OCI-LY3 (cell line): ENCODE results near the gene CACNA2D3.

Source experiments
- H2AFZ ChIP-seq: fragments of 200-600, 300-600 bp; shearing (Covaris generic); 2 replicates; pipeline ENCODE4 v1.6.0; 2014; ENCODE audit warnings: antibody characterized with exemption, low read depth, low read length
- H3K27ac ChIP-seq: fragments of 200-600, 300-600 bp; sonication (generic); 2 replicates; pipeline ENCODE4 v1.5.1; 2014; ENCODE audit warnings: mild to moderate bottlenecking, low read length, moderate library complexity, mixed read lengths
- H3K27me3 ChIP-seq: fragments of 200-600, 300-600 bp; sonication (generic); 2 replicates; pipeline ENCODE4 v1.6.1; 2014; ENCODE audit warnings: low read depth, low read length, mixed read lengths
- H3K36me3 ChIP-seq: fragments of 200-600, 300-600 bp; sonication (generic); replicated peaks from 2 replicates; pipeline ENCODE3; 2014; ENCODE audit warnings: low read depth, low read length, mixed read lengths
- H3K4me1 ChIP-seq: fragments of 300-600, 200-600 bp; sonication (generic); 2 replicates; pipeline ENCODE4 v1.6.1; 2014; ENCODE audit warnings: low read length, mixed read lengths
- H3K4me2 ChIP-seq: fragments of 200-600, 300-600 bp; sonication (generic); 2 replicates; pipeline ENCODE4 v1.6.1; 2014; ENCODE audit warnings: low read length, mixed read lengths
- H3K4me3 ChIP-seq: fragments of 300-600, 200-600 bp; sonication (generic); 2 replicates; pipeline ENCODE4 v1.5.1; 2014; ENCODE audit warnings: antibody characterized with exemption, mild to moderate bottlenecking, low read length, moderate library complexity
- H3K79me2 ChIP-seq: fragments of 300-600, 200-600 bp; shearing (Covaris generic); 2 replicates; pipeline ENCODE4 v1.6.1; 2014; ENCODE audit warnings: mild to moderate bottlenecking, low read length, mixed read lengths
- H3K9ac ChIP-seq: fragments of 300-600, 200-600 bp; shearing (Covaris generic); 2 replicates; pipeline ENCODE4 v1.6.0; 2014; ENCODE audit warnings: mild to moderate bottlenecking, low read length, moderate library complexity
- H3K9me3 ChIP-seq: fragments of 200-600, 300-600 bp; shearing (Covaris generic); 2 replicates; pipeline ENCODE4 v1.6.1; 2014; ENCODE audit warnings: low read length, mixed read lengths; ENCODE audit not compliant: insufficient read depth
- H4K20me1 ChIP-seq: fragments of 200-600, 300-600 bp; sonication (generic); 2 replicates; pipeline ENCODE4 v1.6.1; 2016; ENCODE audit warnings: low read length, mixed read lengths; ENCODE audit not compliant: insufficient read depth
- EZH2phosphoT487 ChIP-seq: fragments of 200-600 bp; shearing (Covaris generic); IDR thresholded peaks from 2 replicates; pipeline ENCODE4 v1.6.1; 2018; ENCODE audit warnings: antibody characterized with exemption, mixed run types, low read depth
- TF ChIP-seq, protein P1 (sequence below): fragments of 200-600, 300-600 bp; sonication (generic); IDR thresholded peaks from 2 replicates; pipeline ENCODE4 v1.5.1; 2014; ENCODE audit warnings: antibody characterized with exemption, low read length, low read depth

CACNA2D3 gene

DNA sequence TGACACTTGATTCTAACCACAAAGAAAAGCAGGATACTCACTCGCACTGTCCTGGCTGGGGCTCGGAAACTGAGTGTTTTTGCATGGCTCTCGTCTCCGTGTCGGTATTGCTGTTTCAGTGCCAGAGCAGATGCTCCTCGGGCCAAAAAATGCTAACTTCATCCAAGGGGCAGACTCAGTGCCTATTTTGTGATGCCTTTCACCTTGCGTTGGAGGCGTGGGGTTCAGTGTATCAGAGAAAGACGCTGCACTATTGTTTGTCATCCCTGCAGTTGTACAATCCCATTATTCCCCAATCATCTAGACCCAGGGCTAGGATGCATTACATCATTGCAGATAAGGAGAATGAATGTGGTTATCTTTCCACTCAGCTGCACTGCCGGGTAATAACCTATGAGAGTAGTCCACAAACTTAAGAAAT is 1.4 kb downstream of the CACNA2D3 start:
- no peak overlapping the region for H3K4me3 ChIP-seq
- no peaks in the 10 kb centered on the region for H3K36me3 ChIP-seq
- no peak for TF ChIP-seq EZH2phosphoT487
- TF ChIP-seq, protein P1, sequence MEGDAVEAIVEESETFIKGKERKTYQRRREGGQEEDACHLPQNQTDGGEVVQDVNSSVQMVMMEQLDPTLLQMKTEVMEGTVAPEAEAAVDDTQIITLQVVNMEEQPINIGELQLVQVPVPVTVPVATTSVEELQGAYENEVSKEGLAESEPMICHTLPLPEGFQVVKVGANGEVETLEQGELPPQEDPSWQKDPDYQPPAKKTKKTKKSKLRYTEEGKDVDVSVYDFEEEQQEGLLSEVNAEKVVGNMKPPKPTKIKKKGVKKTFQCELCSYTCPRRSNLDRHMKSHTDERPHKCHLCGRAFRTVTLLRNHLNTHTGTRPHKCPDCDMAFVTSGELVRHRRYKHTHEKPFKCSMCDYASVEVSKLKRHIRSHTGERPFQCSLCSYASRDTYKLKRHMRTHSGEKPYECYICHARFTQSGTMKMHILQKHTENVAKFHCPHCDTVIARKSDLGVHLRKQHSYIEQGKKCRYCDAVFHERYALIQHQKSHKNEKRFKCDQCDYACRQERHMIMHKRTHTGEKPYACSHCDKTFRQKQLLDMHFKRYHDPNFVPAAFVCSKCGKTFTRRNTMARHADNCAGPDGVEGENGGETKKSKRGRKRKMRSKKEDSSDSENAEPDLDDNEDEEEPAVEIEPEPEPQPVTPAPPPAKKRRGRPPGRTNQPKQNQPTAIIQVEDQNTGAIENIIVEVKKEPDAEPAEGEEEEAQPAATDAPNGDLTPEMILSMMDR, result no peak
- H3K4me1 ChIP-seq, result peaks cover 6% of the 10 kb centered on the region; the same call in 1 of the 2 replicates
- H4K20me1 ChIP-seq, result no peaks in the 10 kb centered on the region
- H3K27me3 ChIP-seq, result peaks cover 64% of the 10 kb centered on the region
- H3K27ac ChIP-seq, result no peak overlapping the region
- no peak overlapping the region for H2AFZ ChIP-seq
- no peak overlapping the region for H3K9ac ChIP-seq
- no peaks in the 10 kb centered on the region for H3K9me3 ChIP-seq
- no peaks in the 10 kb centered on the region for H3K79me2 ChIP-seq
- H3K4me2 ChIP-seq, result no peak overlapping the region

DNA sequence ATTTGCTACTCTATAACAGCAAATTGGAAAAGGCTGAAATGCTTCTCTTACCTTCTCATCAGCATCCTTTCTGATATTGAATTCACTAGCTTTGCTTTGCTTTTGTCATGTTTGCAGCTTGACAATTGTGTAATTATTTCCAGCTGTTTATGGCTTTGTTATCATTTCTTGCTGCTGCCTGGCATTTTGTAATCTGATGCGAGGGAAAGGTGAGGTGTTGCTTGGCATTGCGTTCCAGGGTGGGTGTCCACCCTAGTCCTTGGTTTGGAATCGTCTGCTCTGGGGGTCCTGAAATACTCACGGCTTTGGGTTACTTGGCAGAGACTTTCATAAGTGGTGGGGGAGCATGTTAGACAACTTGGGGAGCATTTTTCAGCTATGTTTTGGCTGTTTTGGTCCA is 2.9 kb downstream of the CACNA2D3 start:
- no peak overlapping the region for H3K4me2 ChIP-seq
- H3K4me1 ChIP-seq, result peaks cover 6% of the 10 kb centered on the region; the same call in 1 of the 2 replicates
- no peaks in the 10 kb centered on the region for H4K20me1 ChIP-seq
- no peaks in the 10 kb centered on the region for H3K36me3 ChIP-seq
- no peaks in the 10 kb centered on the region for H3K9me3 ChIP-seq
- H3K79me2 ChIP-seq, result no peaks in the 10 kb centered on the region
- no peak overlapping the region for H2AFZ ChIP-seq
- no peak overlapping the region for H3K9ac ChIP-seq
- no peak overlapping the region for H3K4me3 ChIP-seq
- peaks cover 54% of the 10 kb centered on the region for H3K27me3 ChIP-seq
- TF ChIP-seq, protein P1, result no peak
- TF ChIP-seq EZH2phosphoT487, result no peak
- no peak overlapping the region for H3K27ac ChIP-seq

DNA sequence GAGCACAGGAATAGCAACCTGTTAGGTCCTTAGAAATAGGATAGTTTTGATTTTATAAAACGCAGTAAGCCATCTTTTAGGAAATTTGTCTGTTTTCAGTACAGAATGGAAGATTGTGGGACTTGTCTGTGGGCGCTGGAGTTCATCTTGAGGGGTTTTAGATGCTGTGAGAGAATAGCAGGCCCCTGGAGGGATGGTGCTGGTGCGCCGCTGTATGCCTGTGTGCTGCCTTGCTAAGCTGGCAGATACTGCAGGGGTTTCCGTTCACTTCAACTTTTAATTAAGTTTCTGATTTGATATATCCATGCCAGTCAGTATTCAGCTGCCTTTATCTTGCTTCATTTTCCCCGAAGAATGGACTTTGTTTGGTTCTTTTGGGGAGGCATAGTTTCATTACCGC is 4.2 kb downstream of the CACNA2D3 start:
- Histone ChIP-seq H3K4me2 (no peak overlapping the region), H2AFZ (no peak overlapping the region), H3K9ac (no peak overlapping the region), H4K20me1 (no peaks in the 10 kb centered on the region), H3K27me3 (peaks cover 41% of the 10 kb centered on the region), H3K9me3 (no peaks in the 10 kb centered on the region), H3K4me1 (no peaks in the 10 kb centered on the region), H3K36me3 (no peaks in the 10 kb centered on the region), H3K79me2 (no peaks in the 10 kb centered on the region), H3K27ac (no peak overlapping the region), H3K4me3 (no peak overlapping the region)
- TF ChIP-seq EZH2phosphoT487, result no peak
- TF ChIP-seq, protein P1, result no peak

DNA sequence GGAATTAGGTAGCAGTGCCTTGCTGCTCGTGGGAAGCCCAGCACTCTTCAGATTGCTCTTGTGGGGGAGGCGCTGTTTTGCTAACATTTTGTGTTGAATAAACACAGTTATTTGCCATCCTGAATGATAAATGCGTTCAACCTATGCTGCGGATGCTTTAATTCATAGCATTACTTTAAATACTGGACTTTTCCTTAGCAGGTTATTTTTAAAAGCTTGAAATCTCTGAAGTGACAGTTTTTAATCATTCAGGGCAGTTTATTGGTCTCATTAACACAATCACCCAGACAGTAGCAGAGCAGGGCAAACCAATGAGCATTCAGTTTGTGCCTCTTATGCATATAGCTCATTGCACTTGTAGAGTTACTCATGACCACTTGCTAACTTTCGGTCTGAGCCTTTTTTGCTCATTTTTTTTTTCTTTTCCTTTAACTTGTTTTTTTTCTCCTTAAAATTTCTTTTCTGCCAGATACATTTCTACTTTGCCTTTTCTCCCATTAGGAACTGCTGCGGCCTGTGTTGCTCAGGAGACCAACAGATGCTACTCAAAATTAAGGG is 5.2 kb downstream of the CACNA2D3 start:
- TF ChIP-seq EZH2phosphoT487, result no peak
- TF ChIP-seq, protein P1, result no peak
- no peaks in the 10 kb centered on the region for H3K9me3 ChIP-seq
- H3K36me3 ChIP-seq, result no peaks in the 10 kb centered on the region
- H3K4me2 ChIP-seq, result no peak overlapping the region
- no peaks in the 10 kb centered on the region for H4K20me1 ChIP-seq
- no peaks in the 10 kb centered on the region for H3K4me1 ChIP-seq
- no peak overlapping the region for H2AFZ ChIP-seq
- no peak overlapping the region for H3K9ac ChIP-seq
- no peak overlapping the region for H3K4me3 ChIP-seq
- no peak overlapping the region for H3K27ac ChIP-seq
- H3K27me3 ChIP-seq, result peaks cover 42% of the 10 kb centered on the region
- no peaks in the 10 kb centered on the region for H3K79me2 ChIP-seq
